ENCODE data around the gene B4GALT5.

The B4GALT5 gene

DNA sequence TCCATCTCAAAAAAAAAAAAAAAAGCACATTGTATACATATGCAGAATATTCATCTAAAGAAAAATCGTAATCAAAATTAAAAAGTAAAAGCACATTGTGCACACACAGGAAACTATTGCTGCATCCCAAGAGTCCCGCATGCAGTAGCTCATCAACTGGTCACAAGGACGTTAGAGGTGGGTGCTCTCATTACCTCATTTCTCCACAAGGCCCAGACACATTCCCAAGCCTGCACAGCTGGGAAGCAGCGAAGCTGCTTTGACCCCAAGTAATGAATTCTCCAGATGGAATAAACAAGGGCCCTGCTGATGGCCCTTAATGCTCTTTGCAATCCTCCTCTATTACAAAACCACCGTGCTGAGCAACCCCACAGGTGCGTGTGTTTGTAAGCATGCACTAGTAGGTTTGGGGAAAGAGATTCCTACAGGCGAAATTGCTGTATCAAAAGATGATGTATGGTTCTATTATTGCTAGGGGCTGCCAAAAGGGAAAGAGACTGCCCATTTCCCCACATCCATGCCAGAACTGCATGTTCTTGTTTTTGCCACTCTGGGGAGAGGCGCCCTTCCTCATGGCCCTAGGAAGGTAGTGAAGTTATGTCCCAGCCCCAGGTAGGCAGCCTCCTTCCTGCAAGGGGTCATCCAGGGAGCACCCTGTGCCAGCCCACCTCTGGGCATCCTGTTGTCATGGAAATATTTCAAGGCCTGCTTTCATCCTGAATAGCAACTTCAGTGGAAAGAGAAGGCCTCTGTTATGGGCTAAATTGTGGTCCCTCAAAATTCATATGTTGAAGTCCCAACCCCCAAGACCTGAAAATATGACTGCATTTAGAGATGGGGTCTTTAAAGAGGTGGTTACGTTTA lies 111.1 kb downstream of the B4GALT5 start:
- TF ChIP-seq TAF1 (IDR thresholded peaks at IDR 0.05; ENCODE audit: borderline replicate concordance, low read depth, low read length): no peak
- no peak for TF ChIP-seq POLR2A (IDR thresholded peaks at IDR 0.05; ENCODE audit: low read depth, low read length)
- TF ChIP-seq POLR2AphosphoS5 (IDR thresholded peaks at IDR 0.05; ENCODE audit: low read depth, low read length): no peak
- DNase-seq (ENCODE audit: insufficient read length) (no peak), FAIRE-seq (no peak)

DNA sequence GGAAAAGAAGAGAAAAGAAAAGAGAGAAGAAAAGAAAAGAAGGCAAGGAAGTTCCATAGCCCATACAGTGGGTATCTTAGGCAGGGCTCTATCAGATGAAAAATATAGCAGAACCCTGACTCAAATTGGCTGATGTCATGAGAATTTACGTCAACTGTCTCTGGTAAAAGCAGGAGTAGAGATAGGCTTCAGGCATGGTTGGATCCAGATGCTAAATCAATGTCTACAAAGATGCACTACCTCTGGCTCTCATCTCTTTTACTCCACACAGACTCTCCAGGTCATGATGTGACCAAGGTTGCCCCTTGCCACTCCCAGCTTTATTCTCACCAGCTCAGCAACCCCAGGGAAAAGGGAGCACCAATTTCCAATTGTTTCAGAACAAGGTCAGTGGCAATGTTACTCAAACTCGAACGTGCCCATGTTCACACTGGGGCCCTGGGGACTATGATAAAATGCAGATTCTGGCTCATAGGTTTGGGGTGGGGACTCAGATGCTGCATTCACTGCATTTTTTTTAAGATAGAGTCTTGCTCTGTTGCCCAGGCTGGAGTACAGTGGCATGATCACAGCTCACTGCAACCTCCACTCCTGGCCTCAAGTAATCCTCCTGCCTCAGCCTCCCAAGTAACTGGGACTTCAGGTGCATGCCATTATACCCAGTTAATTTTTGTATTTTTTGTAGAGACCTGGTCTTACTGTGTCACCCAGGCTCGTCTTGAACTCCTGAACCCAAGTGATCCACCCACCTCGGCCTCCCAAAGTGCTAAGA lies 112.3 kb downstream of the B4GALT5 start:
- FAIRE-seq: no peak
- no peak for DNase-seq (ENCODE audit: insufficient read length)
- TF ChIP-seq POLR2A (IDR thresholded peaks at IDR 0.05; ENCODE audit: low read depth, low read length) (no peak), POLR2AphosphoS5 (IDR thresholded peaks at IDR 0.05; ENCODE audit: low read depth, low read length) (no peak), TAF1 (IDR thresholded peaks at IDR 0.05; ENCODE audit: borderline replicate concordance, low read depth, low read length) (no peak)

- FAIRE-seq (no peak), DNase-seq (ENCODE audit: insufficient read length) (no peak)
- no peak for TF ChIP-seq POLR2AphosphoS5 (IDR thresholded peaks at IDR 0.05; ENCODE audit: low read depth, low read length)
Measured at GRCh38 chr20:49599746-49600113, 113.9 kb downstream of the B4GALT5 start.

DNA sequence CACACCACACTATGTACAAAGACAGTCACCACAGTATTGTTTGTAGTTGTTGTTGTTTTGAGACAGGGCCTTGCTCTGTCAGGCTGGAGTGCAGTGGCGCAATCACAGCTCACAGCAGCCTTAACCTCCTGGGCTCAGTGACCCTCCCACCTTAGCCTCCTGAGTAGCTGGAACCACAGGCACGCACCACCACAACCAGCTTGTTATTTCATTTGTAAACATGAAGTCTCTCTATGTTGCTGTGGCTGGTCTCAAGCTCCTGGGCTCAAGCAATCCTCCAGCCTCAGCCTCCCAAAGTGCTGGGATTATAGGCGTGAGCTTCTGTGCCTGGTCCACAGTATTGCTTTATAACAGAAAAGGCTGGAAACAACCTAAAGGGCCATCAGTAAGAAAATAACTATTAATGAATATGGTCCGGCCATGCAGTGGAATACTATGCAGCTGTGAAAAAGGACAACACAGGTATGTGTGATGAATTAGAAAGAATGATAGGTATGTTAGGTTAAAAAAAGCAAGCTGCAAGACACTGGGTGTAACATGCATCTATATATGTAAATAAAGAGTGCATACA lies 115.8 kb downstream of the B4GALT5 start:
- no peak for TF ChIP-seq TAF1 (IDR thresholded peaks at IDR 0.05; ENCODE audit: borderline replicate concordance, low read depth, low read length)
- TF ChIP-seq POLR2A (IDR thresholded peaks at IDR 0.05; ENCODE audit: low read depth, low read length): no peak
- TF ChIP-seq POLR2AphosphoS5 (IDR thresholded peaks at IDR 0.05; ENCODE audit: low read depth, low read length): no peak
- DNase-seq (ENCODE audit: insufficient read length) (no peak), FAIRE-seq (no peak)

DNA sequence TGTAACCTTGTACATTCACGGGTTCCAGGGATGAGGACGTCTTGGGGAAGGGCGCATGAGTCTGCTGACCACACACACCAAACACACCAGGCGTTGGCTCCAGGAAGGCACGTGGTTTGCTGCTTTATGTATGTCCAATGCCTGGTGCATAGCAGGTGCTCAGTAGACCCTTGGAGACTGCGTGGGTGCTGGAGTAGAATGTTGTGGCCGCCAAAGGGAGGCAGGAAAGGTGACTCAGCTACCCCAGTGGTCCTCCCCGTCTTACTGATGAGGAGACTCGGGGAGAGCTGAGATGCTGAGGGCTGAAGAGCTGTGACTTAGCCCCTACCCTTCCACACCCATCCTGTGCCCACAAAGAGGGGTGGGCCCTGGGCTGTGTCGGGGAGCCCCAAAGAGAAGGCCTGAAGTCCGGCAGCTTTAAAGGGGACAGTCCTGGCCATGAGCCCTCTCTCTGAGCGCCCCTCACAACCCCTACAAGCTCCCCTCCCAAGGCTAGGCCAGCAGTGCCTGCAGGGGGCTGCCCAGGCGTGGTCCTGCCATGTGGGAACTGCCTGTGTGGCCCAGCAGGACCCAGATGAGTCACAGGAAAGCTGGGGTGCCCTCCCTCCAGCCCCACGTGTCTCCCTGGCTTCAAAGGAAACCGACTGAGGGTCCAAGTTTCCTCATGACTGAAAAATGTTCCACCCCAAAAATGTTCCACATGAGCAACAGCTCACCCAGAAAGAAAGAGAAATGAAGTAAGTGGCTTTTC lies 117.7 kb downstream of the B4GALT5 start:
- TF ChIP-seq POLR2A (IDR thresholded peaks at IDR 0.05; ENCODE audit: low read depth, low read length) (no peak), TAF1 (IDR thresholded peaks at IDR 0.05; ENCODE audit: borderline replicate concordance, low read depth, low read length) (no peak), POLR2AphosphoS5 (IDR thresholded peaks at IDR 0.05; ENCODE audit: low read depth, low read length) (no peak)
- FAIRE-seq: no peak
- DNase-seq (ENCODE audit: insufficient read length): no peak

DNA sequence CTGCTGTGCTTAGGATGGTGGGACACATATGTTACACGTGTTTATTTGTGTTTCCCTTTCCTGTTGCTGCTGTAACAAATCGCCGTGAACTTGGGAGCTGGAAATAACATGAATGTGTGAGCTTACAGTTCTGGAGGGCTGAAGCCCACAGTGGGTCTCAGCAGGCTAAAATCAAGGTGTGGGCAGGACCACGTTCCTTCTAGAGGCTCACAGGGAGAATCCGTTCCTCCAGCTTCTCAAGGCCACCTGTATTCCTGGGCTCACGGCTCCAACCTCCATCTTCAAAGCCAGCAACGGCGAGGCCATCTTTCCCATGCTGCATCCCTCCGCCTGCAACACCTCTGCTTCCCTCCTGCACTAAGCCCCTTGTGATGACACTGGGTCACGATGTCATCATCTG lies 118.3 kb downstream of the B4GALT5 start:
- no peak for FAIRE-seq
- TF ChIP-seq TAF1 (IDR thresholded peaks at IDR 0.05; ENCODE audit: borderline replicate concordance, low read depth, low read length): no peak
- TF ChIP-seq POLR2AphosphoS5 (IDR thresholded peaks at IDR 0.05; ENCODE audit: low read depth, low read length): no peak
- no peak for TF ChIP-seq POLR2A (IDR thresholded peaks at IDR 0.05; ENCODE audit: low read depth, low read length)
- DNase-seq (ENCODE audit: insufficient read length): no peak

DNA sequence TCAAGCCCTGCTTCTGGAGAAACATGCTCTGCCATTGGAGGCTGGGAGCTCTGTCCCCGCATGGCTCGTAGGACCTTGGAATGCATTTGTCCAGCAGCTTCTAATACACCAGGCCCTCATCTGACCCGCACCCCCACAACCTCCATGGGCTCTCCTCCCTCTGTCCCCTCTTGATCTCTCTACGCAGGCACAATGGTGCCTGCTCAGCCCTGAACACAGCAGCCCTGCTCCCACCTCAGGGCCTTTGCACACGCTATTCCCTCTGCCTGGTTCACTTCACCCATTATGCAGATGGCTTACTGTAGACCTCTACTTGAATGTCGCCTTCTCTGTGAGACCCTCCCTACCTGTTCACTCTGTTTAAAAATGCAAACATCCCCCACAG lies 118.8 kb downstream of the B4GALT5 start:
- DNase-seq (ENCODE audit: insufficient read length) (no peak), FAIRE-seq (no peak)
- TF ChIP-seq TAF1 (IDR thresholded peaks at IDR 0.05; ENCODE audit: borderline replicate concordance, low read depth, low read length) (no peak), POLR2A (IDR thresholded peaks at IDR 0.05; ENCODE audit: low read depth, low read length) (no peak), POLR2AphosphoS5 (IDR thresholded peaks at IDR 0.05; ENCODE audit: low read depth, low read length) (no peak)

- TF ChIP-seq TAF1 (IDR thresholded peaks at IDR 0.05; ENCODE audit: borderline replicate concordance, low read depth, low read length) (no peak), POLR2AphosphoS5 (IDR thresholded peaks at IDR 0.05; ENCODE audit: low read depth, low read length) (no peak), POLR2A (IDR thresholded peaks at IDR 0.05; ENCODE audit: low read depth, low read length) (no peak)
- DNase-seq (ENCODE audit: insufficient read length) (no peak), FAIRE-seq (no peak)
Measured at GRCh38 chr20:49594143-49594930, 119.3 kb downstream of the B4GALT5 start.

DNA sequence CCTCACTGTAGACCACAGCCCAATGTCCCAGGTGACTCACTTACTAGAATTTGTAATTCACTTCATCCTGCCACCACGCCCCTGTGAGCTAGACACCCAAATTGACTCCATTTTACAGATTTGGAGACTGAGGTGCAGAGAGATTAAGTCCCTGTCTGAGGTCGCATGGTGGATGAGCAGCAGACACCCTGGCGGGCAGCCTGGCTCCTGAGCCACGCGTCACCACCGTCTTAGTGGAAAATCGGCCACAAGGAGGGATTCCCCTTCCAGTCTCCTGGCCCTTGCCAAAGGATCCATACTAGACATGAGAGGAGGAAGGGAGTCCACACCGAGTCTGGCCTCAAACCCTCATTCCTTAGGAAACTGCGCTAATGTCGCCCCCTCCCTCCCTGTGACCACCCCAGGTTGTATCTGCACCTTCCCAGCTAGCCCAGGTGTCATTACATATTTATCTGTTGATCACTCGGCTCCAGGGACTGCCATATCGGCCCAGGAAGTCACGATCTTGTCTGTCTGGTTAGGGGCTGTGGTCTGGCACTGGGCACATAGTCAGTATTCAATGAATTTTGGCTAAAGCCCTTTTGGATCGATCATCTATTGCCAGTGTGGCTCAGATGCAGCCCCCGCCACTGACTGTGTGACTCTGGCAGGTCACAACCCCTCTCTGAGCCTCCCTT lies 120.1 kb downstream of the B4GALT5 start:
- DNase-seq (ENCODE audit: insufficient read length): no peak
- no peak for TF ChIP-seq TAF1 (IDR thresholded peaks at IDR 0.05; ENCODE audit: borderline replicate concordance, low read depth, low read length)
- TF ChIP-seq POLR2AphosphoS5 (IDR thresholded peaks at IDR 0.05; ENCODE audit: low read depth, low read length): no peak
- TF ChIP-seq POLR2A (IDR thresholded peaks at IDR 0.05; ENCODE audit: low read depth, low read length): no peak
- no peak for FAIRE-seq

DNA sequence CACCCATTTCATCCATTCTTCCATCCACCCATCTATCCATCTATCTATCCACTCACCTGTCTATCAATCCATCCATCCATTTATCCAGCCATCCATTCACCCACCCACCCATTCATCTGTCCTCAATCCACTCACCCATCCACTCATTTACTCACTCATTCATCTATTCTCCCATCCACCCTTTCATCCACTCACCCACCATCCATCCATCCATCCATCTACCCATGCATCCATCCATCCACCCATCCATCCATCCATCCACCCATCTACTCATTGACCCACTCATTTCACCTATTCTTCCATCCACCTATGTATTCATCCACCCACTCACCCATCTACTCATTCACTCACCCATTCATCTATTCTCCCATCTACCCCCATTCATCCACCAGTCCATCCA lies 121.6 kb downstream of the B4GALT5 start:
- FAIRE-seq: no peak
- TF ChIP-seq TAF1 (IDR thresholded peaks at IDR 0.05; ENCODE audit: borderline replicate concordance, low read depth, low read length) (no peak), POLR2AphosphoS5 (IDR thresholded peaks at IDR 0.05; ENCODE audit: low read depth, low read length) (no peak), POLR2A (IDR thresholded peaks at IDR 0.05; ENCODE audit: low read depth, low read length) (no peak)
- no peak for DNase-seq (ENCODE audit: insufficient read length)
